Lung (tissue), 12 donors: ENCODE data around the gene CYTH1. TPM values are rescaled to one million over a fixed set of nuclear protein-coding genes. Genes with fewer than 3 reads are reported as not detected.

Source experiments
- ATAC-seq: fragments of 200-7000 bp; cut with Tn5 transposase; one replicate; pipeline ENCODE4 v1.9.1; 2020; ENCODE audit warnings: moderate number of reproducible peaks; ENCODE audit not compliant: insufficient read depth, low FRiP score
- DNase-seq, 3 donors: peaks; one replicate each; pipeline ENCODE4 v3.0.0-alpha.2; 2013 to 2017
- H3K27ac ChIP-seq, 2 donors: one replicate each; pipeline ENCODE4 v1.5.1; 2013; ENCODE audit warnings: mild to moderate bottlenecking in 2 of 2, moderate library complexity in 2 of 2, control low read depth in 1 of 2, inconsistent platforms in 1 of 2, low read depth in 1 of 2, low read length in 1 of 2
- H3K27me3 ChIP-seq, 3 donors: one replicate each; pipeline ENCODE4 v1.5.1; 2013; ENCODE audit warnings: low read length in 2 of 3; ENCODE audit not compliant: control insufficient read depth in 3 of 3, insufficient read depth in 3 of 3
- H3K36me3 ChIP-seq, 4 donors: one replicate each; pipeline ENCODE4 v1.5.1; 2013; ENCODE audit warnings: low read length in 4 of 4, mild to moderate bottlenecking in 1 of 4, moderate library complexity in 1 of 4; ENCODE audit not compliant: control insufficient read depth in 4 of 4, insufficient read depth in 4 of 4
- H3K4me1 ChIP-seq, 5 donors: one replicate each; pipeline ENCODE4 v1.5.1; 2013; ENCODE audit warnings: low read length in 5 of 5, mild to moderate bottlenecking in 2 of 5, moderate library complexity in 1 of 5; ENCODE audit not compliant: control insufficient read depth in 5 of 5, insufficient read depth in 5 of 5
- H3K4me3 ChIP-seq: one replicate; pipeline ENCODE4 v1.5.1; 2013; ENCODE audit warnings: mild to moderate bottlenecking, control low read depth, moderate library complexity
- H3K9ac ChIP-seq, 2 donors: one replicate each; pipeline ENCODE4 v1.5.1; 2013; ENCODE audit warnings: low read length in 2 of 2, control low read depth in 1 of 2; ENCODE audit not compliant: insufficient read depth in 1 of 2
- H3K9me3 ChIP-seq, 4 donors: one replicate each; pipeline ENCODE4 v1.5.1; 2013; ENCODE audit warnings: low read length in 3 of 4, mild to moderate bottlenecking in 1 of 4, moderate library complexity in 1 of 4; ENCODE audit not compliant: control insufficient read depth in 4 of 4, insufficient read depth in 3 of 4
- WGBS, 2 donors: extraction: QIAGEN DNeasy Blood & Tissue Kit; methylation state at CpG; one replicate each; pipeline ENCODE4 v1.1.7; 2013; 5-methylcytosine and 5-hydroxymethylcytosine counted together
- polyA plus RNA-seq, 2 donors: library from polyadenylated mRNA; stranded (reverse); fragments of 200-250 nt; gene quantifications; one replicate each; pipeline ENCODE4 v1.2.1, GENCODE V29; 2013
- total RNA-seq, 2 donors: library from RNA; depleted of rRNA in 1 of 2; stranded (reverse); fragments of >200 nt in 1 of 2; gene quantifications; one replicate each; pipeline ENCODE4 v1.2.1, GENCODE V29; 2014 to 2021
- TF ChIP-seq, protein P1 (sequence below): IDR thresholded peaks from 2 replicates; pipeline ENCODE4 v1.5.1; 2012; ENCODE audit warnings: mild to moderate bottlenecking; ENCODE audit errors: control extremely low read depth, extremely low read depth
- donor health status: control.
- donor health status: control.
- donor health status: Bipolar disorder and iron deficiency.
- donor health status: healthy.
- donor health status: DM: yes; HTN: yes; CAD: no.

The CYTH1 gene
- total and polyA plus RNA-seq, 4 donors, result 50.5 to 97.2 (median 76.0) TPM

DNA sequence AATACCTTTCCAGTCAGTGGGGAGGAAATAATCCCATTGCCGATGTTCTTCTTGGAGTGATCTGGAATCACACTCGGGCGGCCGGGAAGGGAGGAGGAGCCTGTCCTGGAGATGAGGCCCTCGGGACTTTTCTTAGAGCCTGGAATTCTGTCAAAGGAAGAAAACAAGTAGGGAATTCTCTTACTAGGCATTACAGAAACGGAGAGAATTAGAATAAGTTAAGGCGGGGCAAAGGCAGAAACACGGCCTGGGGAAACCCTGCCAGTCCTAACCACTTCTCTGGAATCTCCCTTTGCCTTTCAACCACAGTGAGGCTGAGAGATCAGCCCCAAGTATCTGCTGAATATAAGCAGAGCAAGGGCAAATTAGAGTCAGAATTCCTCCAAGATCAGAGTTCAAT lies 30.8 kb upstream of the CYTH1 start:
- Histone ChIP-seq H3K9ac (no peak overlapping the region), H3K4me1 (peaks cover 0 to 1% (median 0%) of the 10 kb centered on the region in 5 donors), H3K36me3 (peaks cover 18 to 58% (median 32%) of the 10 kb centered on the region in 4 donors), H3K27me3 (no peaks in the 10 kb centered on the region), H3K9me3 (no peaks in the 10 kb centered on the region), H3K4me3 (no peak overlapping the region), H3K27ac (no peak overlapping the region)
- 74 to 92% methylated on average over 8 of the region's 8 CpGs for WGBS, 2 donors
- TF ChIP-seq, protein P1, sequence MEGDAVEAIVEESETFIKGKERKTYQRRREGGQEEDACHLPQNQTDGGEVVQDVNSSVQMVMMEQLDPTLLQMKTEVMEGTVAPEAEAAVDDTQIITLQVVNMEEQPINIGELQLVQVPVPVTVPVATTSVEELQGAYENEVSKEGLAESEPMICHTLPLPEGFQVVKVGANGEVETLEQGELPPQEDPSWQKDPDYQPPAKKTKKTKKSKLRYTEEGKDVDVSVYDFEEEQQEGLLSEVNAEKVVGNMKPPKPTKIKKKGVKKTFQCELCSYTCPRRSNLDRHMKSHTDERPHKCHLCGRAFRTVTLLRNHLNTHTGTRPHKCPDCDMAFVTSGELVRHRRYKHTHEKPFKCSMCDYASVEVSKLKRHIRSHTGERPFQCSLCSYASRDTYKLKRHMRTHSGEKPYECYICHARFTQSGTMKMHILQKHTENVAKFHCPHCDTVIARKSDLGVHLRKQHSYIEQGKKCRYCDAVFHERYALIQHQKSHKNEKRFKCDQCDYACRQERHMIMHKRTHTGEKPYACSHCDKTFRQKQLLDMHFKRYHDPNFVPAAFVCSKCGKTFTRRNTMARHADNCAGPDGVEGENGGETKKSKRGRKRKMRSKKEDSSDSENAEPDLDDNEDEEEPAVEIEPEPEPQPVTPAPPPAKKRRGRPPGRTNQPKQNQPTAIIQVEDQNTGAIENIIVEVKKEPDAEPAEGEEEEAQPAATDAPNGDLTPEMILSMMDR, result no peak
- ATAC-seq (no peak), DNase-seq (no peak)

DNA sequence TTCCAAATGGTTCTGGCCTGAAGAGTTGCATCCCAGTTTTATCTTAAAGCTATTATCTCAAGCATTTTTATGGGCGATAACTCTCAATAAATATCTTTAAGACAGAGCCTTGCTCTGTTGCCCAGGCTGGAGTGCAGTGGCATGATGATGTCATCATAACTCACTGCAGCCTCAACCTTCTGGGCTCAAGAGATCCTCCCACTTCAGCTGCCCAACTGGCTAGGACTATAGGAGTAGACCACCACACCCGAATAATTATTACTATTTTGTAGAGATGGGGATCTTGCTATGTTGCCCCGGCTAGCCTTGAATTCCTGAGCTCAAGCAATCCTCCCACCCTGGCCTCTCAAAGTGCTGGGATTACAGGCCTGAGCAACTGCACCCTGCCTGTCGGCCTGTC lies 26.1 kb upstream of the CYTH1 start:
- no peak overlapping the region for H3K4me3 ChIP-seq
- peaks cover 0 to 2% (median 0%) of the 10 kb centered on the region in 5 donors for H3K4me1 ChIP-seq
- no peaks in the 10 kb centered on the region for H3K9me3 ChIP-seq
- 89 to 93% methylated on average over 4 of the region's 4 CpGs for WGBS, 2 donors
- TF ChIP-seq, protein P1, result no peak
- H3K9ac ChIP-seq, result no peak overlapping the region
- no peak for ATAC-seq
- H3K27me3 ChIP-seq, result no peaks in the 10 kb centered on the region
- peaks cover 12 to 59% (median 26%) of the 10 kb centered on the region in 4 donors for H3K36me3 ChIP-seq
- no peak overlapping the region for H3K27ac ChIP-seq
- DNase-seq, result no peak

DNA sequence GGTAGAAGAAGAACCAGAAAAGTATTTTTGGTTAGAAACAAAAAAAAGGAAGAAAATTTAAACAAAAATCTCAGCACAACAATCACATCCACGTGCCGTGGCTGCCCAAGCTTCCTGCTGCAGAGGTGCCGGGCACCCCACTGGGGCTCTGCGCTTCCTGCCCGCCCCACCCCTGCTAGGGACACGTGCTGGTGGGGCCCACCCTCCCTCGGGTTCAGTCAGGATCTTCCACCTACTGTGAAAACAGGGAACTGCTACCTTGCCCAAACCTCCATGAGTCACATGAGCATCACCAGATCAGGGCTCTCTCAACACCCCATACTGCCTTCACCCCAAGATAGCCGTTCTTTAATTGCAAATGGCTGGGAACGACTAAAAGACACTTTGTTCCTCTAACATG lies 24.4 kb upstream of the CYTH1 start:
- TF ChIP-seq, protein P1, result no peak
- no peaks in the 10 kb centered on the region for H3K27me3 ChIP-seq
- no peak overlapping the region for H3K27ac ChIP-seq
- peaks cover 0 to 2% (median 0%) of the 10 kb centered on the region in 5 donors for H3K4me1 ChIP-seq
- ATAC-seq (no peak), DNase-seq (no peak)
- peaks cover 14 to 57% (median 27%) of the 10 kb centered on the region in 4 donors for H3K36me3 ChIP-seq
- no peak overlapping the region for H3K4me3 ChIP-seq
- WGBS, 2 donors, result 37 to 66% methylated on average over 9 of the region's 9 CpGs
- H3K9ac ChIP-seq, result no peak overlapping the region
- no peaks in the 10 kb centered on the region for H3K9me3 ChIP-seq

DNA sequence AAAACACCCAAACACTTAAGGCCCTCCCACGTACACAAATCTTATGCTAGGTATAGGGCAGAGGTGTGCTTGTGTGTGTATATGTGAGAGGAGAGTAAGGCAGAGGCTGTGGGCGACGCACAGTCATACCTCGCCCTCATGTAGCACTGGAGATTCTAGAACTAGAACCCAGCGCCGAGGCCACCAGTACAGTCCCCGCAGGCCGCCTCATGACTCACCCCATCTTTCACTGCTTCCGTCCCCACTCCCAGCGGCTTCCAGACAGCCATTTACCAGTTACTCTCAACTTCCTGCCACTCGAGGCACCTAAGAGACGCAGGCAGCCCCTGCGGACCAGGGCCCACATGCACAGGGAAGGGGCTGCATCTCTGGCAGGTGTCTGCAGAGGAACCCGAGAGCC lies 23.2 kb upstream of the CYTH1 start:
- peak overlapping the region; percentile 31 to 57 for H3K27ac ChIP-seq
- H3K36me3 ChIP-seq, result peaks cover 13 to 57% (median 26%) of the 10 kb centered on the region in 4 donors
- TF ChIP-seq, protein P1, result no peak
- H3K9ac ChIP-seq, result no peak overlapping the region
- 87 to 92% methylated on average over 14 of the region's 14 CpGs for WGBS, 2 donors
- H3K4me1 ChIP-seq, result peaks cover 0 to 2% (median 0%) of the 10 kb centered on the region in 5 donors
- H3K9me3 ChIP-seq, result no peaks in the 10 kb centered on the region
- DNase-seq (no peak), ATAC-seq (no peak)
- no peaks in the 10 kb centered on the region for H3K27me3 ChIP-seq
- no peak overlapping the region for H3K4me3 ChIP-seq
